Lung (tissue), 12 donors: ENCODE measurements around the gene EDEM3. TPM values are rescaled to one million over a fixed set of nuclear protein-coding genes. Genes with fewer than 3 reads are reported as not detected.
"Not testable (repeated sequence)": the region's sequence is repeated elsewhere in the genome, so short reads cannot be mapped to it uniquely, and the experiment has no call there.

Experiments used
- ATAC-seq: fragments of 200-7000 bp; cut with Tn5 transposase; one replicate; pipeline ENCODE4 v1.9.1; 2020; ENCODE audit warnings: moderate number of reproducible peaks; ENCODE audit not compliant: insufficient read depth, low FRiP score
- DNase-seq, 3 donors: peaks; one replicate each; pipeline ENCODE4 v3.0.0-alpha.2; 2013 to 2017
- H3K27ac ChIP-seq, 2 donors: one replicate each; pipeline ENCODE4 v1.5.1; 2013; ENCODE audit warnings: mild to moderate bottlenecking in 2 of 2, moderate library complexity in 2 of 2, control low read depth in 1 of 2, inconsistent platforms in 1 of 2, low read depth in 1 of 2, low read length in 1 of 2
- H3K27me3 ChIP-seq, 3 donors: one replicate each; pipeline ENCODE4 v1.5.1; 2013; ENCODE audit warnings: low read length in 2 of 3; ENCODE audit not compliant: control insufficient read depth in 3 of 3, insufficient read depth in 3 of 3
- H3K36me3 ChIP-seq, 4 donors: one replicate each; pipeline ENCODE4 v1.5.1; 2013; ENCODE audit warnings: low read length in 4 of 4, mild to moderate bottlenecking in 1 of 4, moderate library complexity in 1 of 4; ENCODE audit not compliant: control insufficient read depth in 4 of 4, insufficient read depth in 4 of 4
- H3K4me1 ChIP-seq, 5 donors: one replicate each; pipeline ENCODE4 v1.5.1; 2013; ENCODE audit warnings: low read length in 5 of 5, mild to moderate bottlenecking in 2 of 5, moderate library complexity in 1 of 5; ENCODE audit not compliant: control insufficient read depth in 5 of 5, insufficient read depth in 5 of 5
- H3K4me3 ChIP-seq: one replicate; pipeline ENCODE4 v1.5.1; 2013; ENCODE audit warnings: mild to moderate bottlenecking, control low read depth, moderate library complexity
- H3K9ac ChIP-seq, 2 donors: one replicate each; pipeline ENCODE4 v1.5.1; 2013; ENCODE audit warnings: low read length in 2 of 2, control low read depth in 1 of 2; ENCODE audit not compliant: insufficient read depth in 1 of 2
- H3K9me3 ChIP-seq, 4 donors: one replicate each; pipeline ENCODE4 v1.5.1; 2013; ENCODE audit warnings: low read length in 3 of 4, mild to moderate bottlenecking in 1 of 4, moderate library complexity in 1 of 4; ENCODE audit not compliant: control insufficient read depth in 4 of 4, insufficient read depth in 3 of 4
- CTCF ChIP-seq: IDR thresholded peaks from 2 replicates; pipeline ENCODE4 v1.5.1; 2012; ENCODE audit warnings: mild to moderate bottlenecking; ENCODE audit errors: control extremely low read depth, extremely low read depth
- WGBS, 2 donors: extraction: QIAGEN DNeasy Blood & Tissue Kit; methylation state at CpG; one replicate each; pipeline ENCODE4 v1.1.7; 2013; 5-methylcytosine and 5-hydroxymethylcytosine counted together
- polyA plus RNA-seq, 2 donors: library from polyadenylated mRNA; stranded (reverse); fragments of 200-250 nt; gene quantifications; one replicate each; pipeline ENCODE4 v1.2.1, GENCODE V29; 2013
- total RNA-seq, 2 donors: library from RNA; depleted of rRNA in 1 of 2; stranded (reverse); fragments of >200 nt in 1 of 2; gene quantifications; one replicate each; pipeline ENCODE4 v1.2.1, GENCODE V29; 2014 to 2021
- donor health status: control.
- donor health status: control.
- donor health status: Bipolar disorder and iron deficiency.
- donor health status: healthy.
- donor health status: DM: yes; HTN: yes; CAD: no.

Gene EDEM3
- total and polyA plus RNA-seq, 4 donors: 12.2 to 54.9 (median 21.1) TPM

GRCh38 chr1:184764483-184764882 lies 9.8 kb upstream of the EDEM3 start:
- Histone ChIP-seq H3K9ac (no peak overlapping the region), H3K27me3 (peaks cover 0 to 1% (median 0%) of the 10 kb centered on the region in 3 donors), H3K4me3 (no peak overlapping the region), H3K36me3 (no peaks in the 10 kb centered on the region), H3K9me3 (no peaks in the 10 kb centered on the region), H3K4me1 (no peaks in the 10 kb centered on the region), H3K27ac (no peak overlapping the region)
- 93 to 99% methylated on average over 1 of the region's 1 CpG for WGBS, 2 donors
- no peak for ATAC-seq
- TF ChIP-seq CTCF: no peak
- no peak for DNase-seq

GRCh38 chr1:184763520-184763919 lies 8.9 kb upstream of the EDEM3 start:
- WGBS, 2 donors: 96 to 97% methylated on average over 3 of the region's 3 CpGs
- H3K27me3 ChIP-seq, H3K9ac ChIP-seq, H3K9me3 ChIP-seq, ATAC-seq, H3K4me1 ChIP-seq, H3K27ac ChIP-seq, H3K4me3 ChIP-seq, H3K36me3 ChIP-seq, DNase-seq: not testable (repeated sequence)

GRCh38 chr1:184761969-184762485 lies 7.4 kb upstream of the EDEM3 start:
- WGBS, 2 donors: 62 to 71% methylated on average over 4 of the region's 4 CpGs
- H3K4me1 ChIP-seq: no peaks in the 10 kb centered on the region
- no peak for TF ChIP-seq CTCF
- H3K27ac ChIP-seq: no peak overlapping the region
- H3K9me3 ChIP-seq: no peaks in the 10 kb centered on the region
- H3K27me3 ChIP-seq: no peaks in the 10 kb centered on the region
- H3K36me3 ChIP-seq: no peaks in the 10 kb centered on the region
- no peak overlapping the region for H3K9ac ChIP-seq
- no peak overlapping the region for H3K4me3 ChIP-seq
- no peak for ATAC-seq
- no peak for DNase-seq

GRCh38 chr1:184759651-184760050 lies 5.0 kb upstream of the EDEM3 start:
- Histone ChIP-seq H3K4me1 (peaks cover 0 to 6% (median 0%) of the 10 kb centered on the region in 5 donors), H3K9me3 (no peaks in the 10 kb centered on the region), H3K27me3 (no peaks in the 10 kb centered on the region), H3K9ac (no peak overlapping the region), H3K27ac (no peak overlapping the region), H3K4me3 (no peak overlapping the region), H3K36me3 (no peaks in the 10 kb centered on the region)
- WGBS, 2 donors: 91 to 95% methylated on average over 4 of the region's 4 CpGs
- DNase-seq: no peak
- no peak for ATAC-seq
- TF ChIP-seq CTCF: no peak
